Measurements from ENCODE around the gene C2orf15. TPM values are rescaled to one million over a fixed set of nuclear protein-coding genes. Genes with fewer than 3 reads are reported as not detected.
"Not testable (repeated sequence)": the region's sequence is repeated elsewhere in the genome, so short reads cannot be mapped to it uniquely, and the experiment has no call there.

Gene C2orf15
- polyA plus RNA-seq, 6 donors from 2014 or later = 1.6 to 5.7 (median 3.4) TPM; not detected in 1

DNA sequence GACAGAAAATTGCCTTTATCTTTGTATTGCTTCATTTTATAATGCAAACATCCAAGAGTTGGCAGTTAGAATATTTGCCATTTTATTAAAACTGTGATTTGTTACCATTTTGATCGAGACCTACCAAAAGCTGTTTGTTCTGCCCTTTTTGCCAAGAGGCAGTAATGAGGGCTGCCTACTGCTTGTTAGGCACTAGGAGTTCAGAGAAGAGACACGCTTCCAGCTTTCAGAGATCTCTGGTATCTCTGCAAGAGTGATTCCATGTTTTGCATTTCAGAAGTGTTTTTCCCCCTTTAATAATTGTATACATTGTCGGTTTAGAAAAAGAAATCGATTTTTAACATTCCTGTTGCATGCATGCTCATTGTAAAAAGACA is 40.1 kb downstream of the C2orf15 start:
- Mint-ChIP-seq H3K27ac (peak overlapping the region in 4 of 6 donors; percentile 97 to 100 (median 99)), H3K9me3 (no peaks in the 10 kb centered on the region), H3K27me3 (no peaks in the 10 kb centered on the region), H3K4me1 (peaks cover 39 to 72% (median 55%) of the 10 kb centered on the region in 3 donors), H3K36me3 (peaks cover 0 to 6% of the 10 kb centered on the region in 2 donors), H3K4me3 (peak overlapping the region; percentile 96 to 100 (median 100))
- ATAC-seq (ENCODE audit: low read depth in 2 of 2) = no peak
- DNase-seq = no peak

DNA sequence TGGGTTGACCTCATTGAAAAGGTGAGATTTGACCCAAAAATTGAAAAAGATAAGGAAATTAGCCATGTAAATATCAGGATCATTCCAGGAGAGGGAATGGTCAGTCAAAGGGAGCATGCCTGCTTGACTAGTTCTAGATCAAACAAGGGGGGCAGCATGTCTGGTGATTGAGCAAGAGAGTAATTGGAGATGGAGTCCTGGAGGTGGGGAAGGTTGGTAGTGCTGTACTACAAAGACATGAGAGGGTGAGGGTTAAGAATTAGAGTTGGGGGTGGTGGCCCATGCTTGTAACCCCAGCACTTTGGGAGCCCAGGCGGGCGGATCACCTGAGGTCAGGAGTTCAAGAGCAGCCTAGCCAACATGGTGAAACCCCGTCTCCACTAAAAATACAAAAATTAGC is 41.5 kb downstream of the C2orf15 start:
- Mint-ChIP-seq H3K9me3 (no peaks in the 10 kb centered on the region), H3K4me1 (peaks cover 31 to 60% (median 44%) of the 10 kb centered on the region in 3 donors), H3K4me3 (peak overlapping the region in 5 of 8 donors; percentile 8 to 68 (median 17)), H3K36me3 (peaks cover 2 to 6% of the 10 kb centered on the region in 2 donors), H3K27ac (peak overlapping the region in 1 of 6 donors; percentile 24), H3K27me3 (no peaks in the 10 kb centered on the region)
- ATAC-seq (ENCODE audit: low read depth in 2 of 2) = no peak
- DNase-seq = no peak

GRCh38 chr2:99184811-99185210 is 43.3 kb downstream of the C2orf15 start:
- H3K27ac Mint-ChIP-seq = no peak overlapping the region
- peaks cover 6 to 8% of the 10 kb centered on the region in 2 donors for H3K36me3 Mint-ChIP-seq
- H3K9me3 Mint-ChIP-seq = no peaks in the 10 kb centered on the region
- H3K4me3 Mint-ChIP-seq = no peak overlapping the region
- DNase-seq = no peak
- no peak for ATAC-seq (ENCODE audit: low read depth in 2 of 2)
- H3K27me3 Mint-ChIP-seq = no peaks in the 10 kb centered on the region
- peaks cover 19 to 46% (median 33%) of the 10 kb centered on the region in 3 donors for H3K4me1 Mint-ChIP-seq

DNA sequence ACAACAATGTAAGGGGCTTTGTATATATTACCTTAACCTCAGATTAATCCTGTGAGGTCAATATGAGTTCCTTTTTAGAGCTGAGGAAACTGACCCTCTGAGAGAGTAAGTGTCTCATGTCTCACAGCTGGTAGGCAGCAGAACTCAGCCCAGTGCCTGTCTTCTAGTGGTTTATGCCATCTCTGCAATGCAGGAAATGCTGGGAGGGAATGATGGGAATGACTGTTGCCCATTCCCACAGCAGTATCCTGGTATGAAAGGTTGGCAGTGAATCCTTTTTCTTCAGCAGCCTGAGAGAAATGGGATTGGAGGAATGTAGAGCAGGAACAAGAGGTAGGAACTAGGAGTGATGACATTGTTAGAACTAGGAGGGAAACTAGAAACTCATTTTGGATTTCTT is 45.5 kb downstream of the C2orf15 start:
- ATAC-seq (ENCODE audit: low read depth in 2 of 2) = no peak
- H3K9me3 Mint-ChIP-seq = no peaks in the 10 kb centered on the region
- H3K4me1 Mint-ChIP-seq = peaks cover 18 to 35% (median 27%) of the 10 kb centered on the region in 3 donors
- peaks cover 12 to 17% of the 10 kb centered on the region in 2 donors for H3K36me3 Mint-ChIP-seq
- DNase-seq = no peak
- H3K4me3 Mint-ChIP-seq = no peak overlapping the region
- no peaks in the 10 kb centered on the region for H3K27me3 Mint-ChIP-seq
- no peak overlapping the region for H3K27ac Mint-ChIP-seq

- H3K36me3 Mint-ChIP-seq = peaks cover 19 to 25% of the 10 kb centered on the region in 2 donors
- H3K4me1 Mint-ChIP-seq = peaks cover 15 to 28% (median 16%) of the 10 kb centered on the region in 3 donors
These were observed 46.9 kb downstream of the C2orf15 start for GRCh38 chr2:99188357-99188756.

DNA sequence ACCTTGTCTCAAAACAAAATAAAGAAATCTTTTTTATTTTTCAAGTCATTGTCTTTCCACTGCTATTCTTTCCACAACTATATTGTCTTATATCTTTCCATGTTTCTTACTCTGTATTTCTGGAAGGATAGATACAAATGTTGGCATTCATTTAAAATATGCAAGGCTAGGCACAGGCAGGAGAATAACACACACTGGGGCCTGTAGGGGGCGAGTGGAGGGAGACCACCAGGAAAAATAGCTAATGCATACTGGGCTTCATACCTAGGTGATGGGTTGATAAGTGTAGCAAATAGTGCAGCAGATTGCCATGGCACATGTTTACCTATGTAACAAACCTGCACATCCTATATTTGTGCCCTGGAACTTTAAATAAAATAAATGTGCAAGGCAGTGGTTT is 49.0 kb downstream of the C2orf15 start:
- Mint-ChIP-seq H3K9me3 (peaks cover 0 to 3% (median 0%) of the 10 kb centered on the region in 7 donors), H3K36me3 (peaks cover 24 to 28% of the 10 kb centered on the region in 2 donors), H3K4me3 (no peak overlapping the region), H3K4me1 (peaks cover 2 to 16% (median 11%) of the 10 kb centered on the region in 3 donors), H3K27ac (no peak overlapping the region), H3K27me3 (no peaks in the 10 kb centered on the region)
- no peak for ATAC-seq (ENCODE audit: low read depth in 2 of 2)
- DNase-seq = no peak

More at GRCh38 chr2:99188357-99188756, 46.9 kb downstream of the C2orf15 start:
- no peak overlapping the region for H3K27ac Mint-ChIP-seq
- no peak for DNase-seq
- H3K27me3 Mint-ChIP-seq = no peaks in the 10 kb centered on the region
- H3K4me3 Mint-ChIP-seq = no peak overlapping the region
- no peak for ATAC-seq (ENCODE audit: low read depth in 2 of 2)
- H3K9me3 Mint-ChIP-seq = peaks cover 0 to 3% (median 0%) of the 10 kb centered on the region in 7 donors

- H3K9me3 Mint-ChIP-seq; ATAC-seq (ENCODE audit: low read depth in 2 of 2); H3K27ac Mint-ChIP-seq; H3K4me3 Mint-ChIP-seq; H3K27me3 Mint-ChIP-seq; DNase-seq: not testable (repeated sequence)
- peaks cover 24 to 34% of the 10 kb centered on the region in 2 donors for H3K36me3 Mint-ChIP-seq
- peaks cover 0 to 16% (median 11%) of the 10 kb centered on the region in 3 donors for H3K4me1 Mint-ChIP-seq
These were observed 50.9 kb downstream of the C2orf15 start for GRCh38 chr2:99192364-99192763.

DNA sequence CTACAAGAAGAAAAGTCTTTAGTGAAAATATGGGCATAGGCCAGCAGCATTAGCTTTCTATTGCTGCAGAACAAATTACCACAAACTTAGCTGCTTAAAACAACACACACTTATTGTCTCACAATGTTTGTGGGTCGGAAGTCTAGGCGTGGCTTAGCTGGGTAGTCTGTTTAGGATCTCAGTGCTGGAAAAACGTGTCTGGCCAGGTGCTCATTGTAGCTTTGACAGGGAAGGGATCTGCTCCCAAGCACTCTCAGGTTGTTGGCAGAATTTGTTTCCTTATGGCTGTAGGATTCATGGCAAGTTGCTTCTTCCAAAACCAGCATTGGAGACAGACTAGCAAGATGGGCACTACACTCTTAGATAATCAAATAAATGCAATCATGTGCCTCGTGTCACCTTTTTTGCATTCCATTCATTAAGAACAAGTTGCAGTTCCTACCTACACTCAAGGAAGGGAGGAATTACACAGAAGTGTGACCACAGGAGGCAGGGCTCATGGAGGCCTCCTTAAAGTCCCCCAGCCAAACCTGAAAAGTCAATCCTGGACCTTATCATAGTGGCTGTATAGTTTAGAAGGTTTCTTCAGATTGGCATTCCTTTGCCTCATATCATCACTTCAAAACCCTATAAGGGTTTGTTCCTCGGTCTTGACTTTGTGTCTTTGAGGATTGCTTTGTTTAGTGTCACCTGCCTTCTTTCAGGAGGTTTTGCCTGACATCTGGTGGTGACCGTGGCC is 56.8 kb downstream of the C2orf15 start:
- no peaks in the 10 kb centered on the region for H3K4me1 Mint-ChIP-seq
- peaks cover 5 to 9% of the 10 kb centered on the region in 2 donors for H3K36me3 Mint-ChIP-seq
- no peaks in the 10 kb centered on the region for H3K27me3 Mint-ChIP-seq
- H3K9me3 Mint-ChIP-seq = no peaks in the 10 kb centered on the region
- H3K27ac Mint-ChIP-seq = peak overlapping the region in 1 of 6 donors; percentile 20
- H3K4me3 Mint-ChIP-seq = no peak overlapping the region
- ATAC-seq (ENCODE audit: low read depth in 2 of 2) (no peak), DNase-seq (no peak)

DNA sequence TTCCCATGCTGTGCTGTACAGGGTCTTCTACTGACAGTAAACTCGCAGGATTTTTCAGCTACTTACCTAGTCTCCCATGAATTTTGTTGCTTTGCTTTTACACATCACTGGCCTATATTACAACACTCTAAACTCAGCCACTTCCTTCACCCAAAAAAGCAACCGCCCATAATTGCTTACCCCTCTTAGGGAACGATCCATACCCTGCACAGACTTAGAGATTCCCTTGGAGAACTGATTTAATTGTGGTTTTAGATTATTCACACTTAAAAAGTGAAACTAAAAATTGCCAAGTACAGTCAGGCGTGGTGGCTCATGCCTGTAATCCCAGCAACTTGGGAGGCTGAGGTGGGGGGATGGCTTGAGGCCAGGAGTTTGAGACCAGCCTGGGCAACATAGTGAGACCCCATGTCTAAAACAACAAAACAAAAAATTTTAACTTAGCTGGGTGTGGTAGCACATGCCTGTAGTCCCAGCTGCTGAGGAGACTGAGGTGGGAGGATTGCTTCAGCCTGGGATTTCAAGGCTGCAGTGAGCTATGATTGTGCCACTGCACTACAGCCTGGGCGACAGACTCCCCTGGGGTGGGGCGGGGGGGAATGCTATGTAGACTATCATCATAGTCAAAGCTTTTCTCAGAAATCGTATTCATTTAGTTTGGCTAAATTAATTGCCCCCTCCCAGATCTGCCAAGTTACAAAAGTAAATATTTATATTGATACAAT is 58.7 kb downstream of the C2orf15 start:
- Mint-ChIP-seq H3K27ac (peak overlapping the region in 2 of 6 donors; percentile 49 to 80), H3K36me3 (peaks cover 0 to 6% of the 10 kb centered on the region in 2 donors), H3K4me3 (peak overlapping the region in 1 of 8 donors; percentile 15), H3K9me3 (no peaks in the 10 kb centered on the region), H3K27me3 (no peaks in the 10 kb centered on the region), H3K4me1 (no peaks in the 10 kb centered on the region)
- no peak for ATAC-seq (ENCODE audit: low read depth in 2 of 2)
- DNase-seq = no peak

Other genes starting within 250 kb of the C2orf15 start
- not detected for gene CRACDL, start 205.5 kb upstream of the C2orf15 start, polyA plus RNA-seq (ENCODE audit: low read depth in 6 of 6)
- 10 to 100 TPM; 17.2 to 42.2 (median 21.9) TPM for gene TSGA10, start 13.2 kb downstream of the C2orf15 start, polyA plus RNA-seq (ENCODE audit: low read depth in 6 of 6)
- gene LIPT1, start 13.3 kb downstream of the C2orf15 start, polyA plus RNA-seq (ENCODE audit: low read depth in 6 of 6) = 10 to 100 TPM in 5 of 6 donors, 1 to 10 TPM in 1; 9.9 to 23.4 (median 20.6) TPM
- gene MITD1, start 39.4 kb downstream of the C2orf15 start, polyA plus RNA-seq (ENCODE audit: low read depth in 6 of 6) = 10 to 100 TPM; 64.7 to 81.5 (median 67.7) TPM
- gene MRPL30, start 39.5 kb downstream of the C2orf15 start, polyA plus RNA-seq (ENCODE audit: low read depth in 6 of 6) = 10 to 100 TPM; 10.4 to 25.2 (median 17.9) TPM
- not detected for gene LYG2, start 114.0 kb downstream of the C2orf15 start, polyA plus RNA-seq (ENCODE audit: low read depth in 6 of 6)
- gene LYG1, start 159.5 kb downstream of the C2orf15 start, polyA plus RNA-seq (ENCODE audit: low read depth in 6 of 6) = 1 to 10 TPM in 1 of 6 donors, under 1 TPM in 1, not detected in 4; 0.57 to 1.1 TPM
- 10 to 100 TPM; 40.1 to 55.3 (median 42.5) TPM for gene TXNDC9, start 194.6 kb downstream of the C2orf15 start, polyA plus RNA-seq (ENCODE audit: low read depth in 6 of 6)
- gene EIF5B, start 195.7 kb downstream of the C2orf15 start, polyA plus RNA-seq (ENCODE audit: low read depth in 6 of 6) = 10 to 100 TPM in 1 of 6 donors, 1 to 10 TPM in 5; 2.6 to 10.2 (median 4.1) TPM

All from naive B cell (primary cell).